ENCODE results near the gene NPIPA7. TPM values are rescaled to one million over a fixed set of nuclear protein-coding genes. Genes with fewer than 3 reads are reported as not detected.
"Not testable (repeated sequence)": the region's sequence is repeated elsewhere in the genome, so short reads cannot be mapped to it uniquely, and the experiment has no call there.

Gene NPIPA7
- total RNA-seq: 1 to 10 TPM; 6.5 to 7.9 TPM

GRCh38 chr16:16378840-16379239 is at the start of gene NPIPA7:
Gene NPIPA7, plus strand, starts transcription at chr16:16379140. Its CDS starts 105 bp downstream, at chr16:16379245.
- DNase-seq; CTCF ChIA-PET; H3K27me3 Mint-ChIP-seq (ENCODE audit: low read depth); H3K4me1 Mint-ChIP-seq (ENCODE audit: low read depth); POLR2A ChIA-PET; ATAC-seq; H3K4me3 Mint-ChIP-seq; H3K27ac Mint-ChIP-seq; H3K36me3 Mint-ChIP-seq (ENCODE audit: low read depth); H3K9me3 Mint-ChIP-seq (ENCODE audit: insufficient read depth): not testable (repeated sequence)

- H3K36me3 Mint-ChIP-seq (ENCODE audit: low read depth); H3K4me1 Mint-ChIP-seq (ENCODE audit: low read depth); H3K9me3 Mint-ChIP-seq (ENCODE audit: insufficient read depth); DNase-seq; H3K27me3 Mint-ChIP-seq (ENCODE audit: low read depth); H3K27ac Mint-ChIP-seq; H3K4me3 Mint-ChIP-seq; CTCF ChIA-PET; POLR2A ChIA-PET; ATAC-seq: not testable (repeated sequence)
Measured at GRCh38 chr16:16331466-16331865, 47.5 kb upstream of the NPIPA7 start.

- DNase-seq; H3K4me3 Mint-ChIP-seq; CTCF ChIA-PET; H3K4me1 Mint-ChIP-seq (ENCODE audit: low read depth); H3K27ac Mint-ChIP-seq; POLR2A ChIA-PET; ATAC-seq; H3K9me3 Mint-ChIP-seq (ENCODE audit: insufficient read depth); H3K27me3 Mint-ChIP-seq (ENCODE audit: low read depth); H3K36me3 Mint-ChIP-seq (ENCODE audit: low read depth): not testable (repeated sequence)
Measured at GRCh38 chr16:16357556-16357955, 21.4 kb upstream of the NPIPA7 start.

GRCh38 chr16:16358539-16359240 is 20.2 kb upstream of the NPIPA7 start:
- ATAC-seq; DNase-seq; H3K36me3 Mint-ChIP-seq (ENCODE audit: low read depth); POLR2A ChIA-PET; H3K9me3 Mint-ChIP-seq (ENCODE audit: insufficient read depth); H3K27ac Mint-ChIP-seq; H3K27me3 Mint-ChIP-seq (ENCODE audit: low read depth); H3K4me1 Mint-ChIP-seq (ENCODE audit: low read depth); H3K4me3 Mint-ChIP-seq; CTCF ChIA-PET: not testable (repeated sequence)

- H3K27ac Mint-ChIP-seq; H3K4me1 Mint-ChIP-seq (ENCODE audit: low read depth); ATAC-seq; POLR2A ChIA-PET; H3K36me3 Mint-ChIP-seq (ENCODE audit: low read depth); H3K4me3 Mint-ChIP-seq; CTCF ChIA-PET; H3K9me3 Mint-ChIP-seq (ENCODE audit: insufficient read depth); H3K27me3 Mint-ChIP-seq (ENCODE audit: low read depth): not testable (repeated sequence)
- peak; percentile 16 for DNase-seq
Measured at GRCh38 chr16:16363595-16363994, 15.3 kb upstream of the NPIPA7 start.

- H3K4me1 Mint-ChIP-seq (ENCODE audit: low read depth); H3K27ac Mint-ChIP-seq; H3K9me3 Mint-ChIP-seq (ENCODE audit: insufficient read depth); H3K4me3 Mint-ChIP-seq; H3K27me3 Mint-ChIP-seq (ENCODE audit: low read depth); H3K36me3 Mint-ChIP-seq (ENCODE audit: low read depth); POLR2A ChIA-PET; DNase-seq; CTCF ChIA-PET; ATAC-seq: not testable (repeated sequence)
Measured at GRCh38 chr16:16364100-16364499, 14.8 kb upstream of the NPIPA7 start.

GRCh38 chr16:16364701-16365100 is 14.2 kb upstream of the NPIPA7 start:
- CTCF ChIA-PET; H3K4me1 Mint-ChIP-seq (ENCODE audit: low read depth); H3K27me3 Mint-ChIP-seq (ENCODE audit: low read depth); H3K27ac Mint-ChIP-seq; ATAC-seq; POLR2A ChIA-PET; H3K36me3 Mint-ChIP-seq (ENCODE audit: low read depth); H3K9me3 Mint-ChIP-seq (ENCODE audit: insufficient read depth); H3K4me3 Mint-ChIP-seq: not testable (repeated sequence)
- peak; percentile 9 for DNase-seq

GRCh38 chr16:16365319-16365718 is 13.6 kb upstream of the NPIPA7 start:
- ATAC-seq: not testable (repeated sequence)

GRCh38 chr16:16365851-16366250 is 13.1 kb upstream of the NPIPA7 start:
- CTCF ChIA-PET; H3K36me3 Mint-ChIP-seq (ENCODE audit: low read depth); H3K27me3 Mint-ChIP-seq (ENCODE audit: low read depth); ATAC-seq; H3K9me3 Mint-ChIP-seq (ENCODE audit: insufficient read depth); POLR2A ChIA-PET; H3K27ac Mint-ChIP-seq; H3K4me1 Mint-ChIP-seq (ENCODE audit: low read depth); H3K4me3 Mint-ChIP-seq: not testable (repeated sequence)
- DNase-seq: peak; percentile 8

More at GRCh38 chr16:16365319-16365718, 13.6 kb upstream of the NPIPA7 start:
- H3K9me3 Mint-ChIP-seq (ENCODE audit: insufficient read depth); H3K27ac Mint-ChIP-seq; CTCF ChIA-PET; H3K4me3 Mint-ChIP-seq; H3K27me3 Mint-ChIP-seq (ENCODE audit: low read depth); H3K4me1 Mint-ChIP-seq (ENCODE audit: low read depth); H3K36me3 Mint-ChIP-seq (ENCODE audit: low read depth); POLR2A ChIA-PET: not testable (repeated sequence)
- peak; percentile 18 for DNase-seq

GRCh38 chr16:16366552-16367284 is 12.2 kb upstream of the NPIPA7 start:
- DNase-seq: peak; percentile 21
- H3K27me3 Mint-ChIP-seq (ENCODE audit: low read depth); CTCF ChIA-PET; ATAC-seq; H3K27ac Mint-ChIP-seq; H3K4me1 Mint-ChIP-seq (ENCODE audit: low read depth); H3K36me3 Mint-ChIP-seq (ENCODE audit: low read depth); POLR2A ChIA-PET; H3K9me3 Mint-ChIP-seq (ENCODE audit: insufficient read depth); H3K4me3 Mint-ChIP-seq: not testable (repeated sequence)

- H3K4me1 Mint-ChIP-seq (ENCODE audit: low read depth); CTCF ChIA-PET; POLR2A ChIA-PET; ATAC-seq; H3K4me3 Mint-ChIP-seq; H3K27me3 Mint-ChIP-seq (ENCODE audit: low read depth); DNase-seq; H3K36me3 Mint-ChIP-seq (ENCODE audit: low read depth); H3K27ac Mint-ChIP-seq; H3K9me3 Mint-ChIP-seq (ENCODE audit: insufficient read depth): not testable (repeated sequence)
Measured at GRCh38 chr16:16367285-16367628, 11.7 kb upstream of the NPIPA7 start.

- H3K9me3 Mint-ChIP-seq (ENCODE audit: insufficient read depth); H3K4me1 Mint-ChIP-seq (ENCODE audit: low read depth); H3K27me3 Mint-ChIP-seq (ENCODE audit: low read depth); POLR2A ChIA-PET; H3K36me3 Mint-ChIP-seq (ENCODE audit: low read depth); CTCF ChIA-PET; ATAC-seq; H3K4me3 Mint-ChIP-seq; H3K27ac Mint-ChIP-seq: not testable (repeated sequence)
- DNase-seq: peak; percentile 21
Measured at GRCh38 chr16:16369081-16369856, 9.7 kb upstream of the NPIPA7 start.
